HG03558 (cell line): ENCODE measurements around the gene FGF22.
"Not testable (repeated sequence)": the region's sequence is repeated elsewhere in the genome, so short reads cannot be mapped to it uniquely, and the experiment has no call there.

Source experiments
- ATAC-seq: cut with Tn5 transposase; IDR thresholded peaks from one replicate; pipeline ENCODE4 v1.9.1; 2021; ENCODE audit warnings: moderate number of reproducible peaks; ENCODE audit not compliant: unreplicated experiment; ENCODE audit errors: extremely low read depth

The FGF22 gene

DNA sequence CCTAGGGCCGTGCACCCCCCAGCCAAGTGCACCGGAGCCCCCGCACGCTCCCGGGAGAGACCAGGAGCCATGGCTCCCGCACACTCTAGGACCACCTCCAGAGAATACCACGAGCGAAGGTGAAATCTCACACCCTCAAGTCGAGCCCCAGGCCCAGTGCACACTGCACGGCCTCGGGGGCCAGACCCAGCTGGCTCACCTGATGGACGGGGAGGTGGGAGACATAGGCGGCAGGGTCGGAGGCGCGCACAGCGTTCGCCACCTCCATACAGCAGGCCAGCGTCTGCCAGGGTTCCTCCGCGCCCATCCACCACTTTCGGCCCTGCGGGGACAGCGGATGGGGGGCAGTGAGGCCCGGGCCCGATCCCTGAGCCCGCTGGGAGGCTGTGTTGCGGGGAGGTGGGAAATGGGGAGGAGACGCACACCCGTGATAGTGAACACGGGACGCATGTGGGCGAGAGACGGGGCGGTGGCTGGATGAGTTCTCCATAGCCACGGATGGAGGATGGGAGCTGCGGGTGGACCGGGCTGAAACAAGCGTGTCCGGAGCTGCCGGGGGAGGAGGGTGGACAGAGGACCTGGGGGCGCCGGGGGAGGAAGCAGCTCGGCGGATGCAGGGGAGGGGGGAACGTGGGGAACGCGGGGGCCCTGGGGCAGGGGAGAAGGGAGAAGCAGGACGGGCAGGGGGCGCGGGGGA lies 19.4 kb upstream of the FGF22 start:
- ATAC-seq = no peak

DNA sequence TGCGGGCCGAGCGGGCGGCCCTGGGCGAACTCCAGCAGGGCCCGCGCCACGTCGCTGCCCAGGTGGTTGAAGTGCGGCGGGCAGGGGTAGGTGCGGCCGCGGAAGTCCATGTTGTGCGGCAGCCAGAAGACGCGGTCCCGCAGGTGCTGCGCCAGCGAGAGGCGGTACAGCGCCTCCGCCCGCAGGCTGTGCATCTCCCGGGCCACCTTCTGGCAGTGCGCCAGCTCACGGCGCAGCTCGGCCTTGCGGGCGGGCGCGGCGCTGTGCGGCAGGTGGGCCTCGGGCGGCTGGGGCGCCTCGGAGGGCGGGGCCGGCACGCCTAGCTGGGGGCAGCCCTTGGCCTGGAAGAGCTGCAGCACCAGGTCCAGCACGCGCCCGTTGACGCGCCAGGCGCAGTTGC lies 18.5 kb upstream of the FGF22 start:
- not testable (repeated sequence) for ATAC-seq

DNA sequence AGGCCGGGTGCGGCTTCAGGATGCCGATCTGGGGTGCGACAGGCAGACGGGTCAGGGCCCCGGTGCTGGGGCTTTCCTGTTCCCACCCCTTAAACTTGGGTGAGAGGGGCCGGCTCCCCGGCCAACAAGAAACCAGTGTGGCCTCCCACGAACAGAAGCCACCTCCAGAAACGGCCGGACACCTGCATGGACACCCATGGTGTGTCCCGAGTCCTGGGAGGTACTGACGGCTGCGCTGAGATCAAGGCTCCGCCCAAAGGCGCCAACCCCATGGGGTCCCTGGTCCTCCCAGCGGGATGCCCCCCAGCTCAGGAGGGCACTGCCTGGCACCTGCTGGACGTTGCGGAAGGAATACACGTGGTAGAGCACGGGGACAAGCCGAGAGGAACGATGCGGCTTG lies 17.9 kb upstream of the FGF22 start:
- ATAC-seq = no peak

DNA sequence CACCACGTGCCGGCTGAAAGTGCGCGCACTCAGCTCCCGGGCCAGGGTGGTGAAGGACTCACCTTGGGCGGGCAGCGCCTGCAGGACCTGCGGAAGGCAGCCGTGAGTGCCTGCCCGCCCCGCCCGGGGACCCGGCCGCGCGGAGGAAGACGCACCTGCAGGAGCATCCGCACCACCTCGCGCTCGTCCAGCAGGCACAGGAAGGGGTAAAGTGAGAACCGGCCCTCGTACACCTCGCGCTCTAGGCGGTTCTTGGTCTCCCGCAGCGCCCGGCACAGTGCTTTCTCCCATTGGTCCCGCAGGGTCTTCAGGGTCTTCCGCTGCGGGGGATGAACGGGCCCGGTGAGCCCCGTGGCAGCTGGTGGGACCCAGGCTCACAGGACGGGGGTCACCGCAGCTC lies 17.0 kb upstream of the FGF22 start:
- ATAC-seq = no peak

DNA sequence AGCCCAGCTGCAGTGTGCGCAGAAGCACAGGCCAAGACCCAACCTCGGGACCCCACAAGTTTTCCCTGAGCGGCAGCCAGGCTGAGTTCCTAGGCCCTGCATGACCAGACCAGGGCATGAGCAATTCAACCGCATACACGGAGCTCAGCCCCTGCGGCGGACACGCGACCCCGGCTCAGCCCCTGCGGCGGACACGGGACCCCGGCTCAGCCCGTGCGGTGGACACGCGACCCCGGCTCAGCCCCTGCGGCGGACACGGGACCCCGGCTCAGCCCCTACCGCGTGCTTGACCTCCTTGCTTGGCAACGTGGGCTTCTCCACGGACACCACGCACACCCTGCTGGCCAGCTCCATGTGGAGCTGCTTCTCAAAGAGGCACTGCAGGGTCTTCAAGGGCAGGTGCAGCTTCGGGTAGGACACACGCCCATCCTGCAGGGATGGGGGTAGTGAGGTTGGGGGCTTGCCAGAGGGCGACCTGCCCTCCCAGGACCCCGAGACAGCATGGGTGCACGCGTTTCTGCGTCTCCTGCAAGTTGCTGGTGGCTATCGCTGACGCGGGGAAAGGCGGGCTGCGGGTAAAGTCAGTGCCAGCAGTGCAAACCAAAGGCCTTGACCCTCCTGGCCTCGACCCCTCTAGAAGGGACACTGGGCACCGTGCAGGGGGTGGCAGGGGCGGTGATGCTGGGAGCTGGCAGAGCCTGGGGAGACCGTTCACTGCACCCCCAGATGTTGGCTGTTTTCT lies 16.3 kb upstream of the FGF22 start:
- no peak for ATAC-seq

DNA sequence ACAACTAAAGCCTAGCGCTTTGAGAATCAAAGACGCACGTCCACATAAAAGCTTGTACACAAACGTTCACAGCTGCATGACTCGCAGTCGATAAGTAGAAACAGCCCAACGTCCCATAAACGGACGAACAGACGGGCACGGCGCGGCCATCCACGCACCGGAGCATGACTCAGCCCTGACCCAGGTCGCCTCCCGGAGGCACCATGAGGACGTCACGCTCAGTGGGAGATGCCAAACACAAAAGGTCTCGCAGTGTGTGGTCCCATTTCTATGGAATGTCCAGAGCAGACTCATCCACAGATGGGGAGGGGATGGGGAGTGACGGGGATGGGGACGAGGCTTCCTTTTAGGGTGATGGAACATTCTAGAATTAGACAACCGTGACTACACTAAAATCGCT lies 15.7 kb upstream of the FGF22 start:
- no peak for ATAC-seq

DNA sequence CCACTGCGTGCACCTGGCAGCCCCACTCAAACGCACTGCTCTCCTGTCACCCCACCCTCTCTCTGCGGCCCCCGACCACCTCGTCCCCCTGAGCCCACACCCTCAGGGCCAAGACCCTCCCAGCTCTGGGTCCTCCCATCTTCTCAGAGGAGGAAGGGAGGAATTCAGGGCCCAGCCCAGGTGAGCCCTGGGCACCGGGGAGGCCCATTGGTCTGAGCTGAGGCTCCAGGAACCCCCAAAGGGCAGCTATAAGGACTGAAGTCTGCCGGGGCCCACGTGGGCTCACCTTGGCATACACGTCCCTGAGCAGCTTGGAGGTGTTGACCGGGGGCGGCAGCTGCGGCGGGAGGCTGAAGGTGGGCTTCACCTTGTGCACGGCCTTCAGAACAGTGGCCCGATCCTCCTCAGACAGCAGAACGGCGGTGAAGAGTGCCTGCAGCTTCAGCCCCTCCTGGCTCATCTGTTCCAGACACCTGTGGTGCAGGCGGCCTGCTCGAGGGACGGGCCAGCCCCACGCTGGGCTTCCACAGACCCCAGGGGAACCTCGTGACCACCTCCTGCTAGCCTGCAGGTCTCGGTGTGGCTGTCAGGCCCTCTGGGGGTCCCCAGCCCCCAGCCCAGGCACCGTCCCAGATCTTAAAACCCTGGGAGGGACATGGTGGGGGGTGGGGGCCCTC lies 15.1 kb upstream of the FGF22 start:
- no peak for ATAC-seq

DNA sequence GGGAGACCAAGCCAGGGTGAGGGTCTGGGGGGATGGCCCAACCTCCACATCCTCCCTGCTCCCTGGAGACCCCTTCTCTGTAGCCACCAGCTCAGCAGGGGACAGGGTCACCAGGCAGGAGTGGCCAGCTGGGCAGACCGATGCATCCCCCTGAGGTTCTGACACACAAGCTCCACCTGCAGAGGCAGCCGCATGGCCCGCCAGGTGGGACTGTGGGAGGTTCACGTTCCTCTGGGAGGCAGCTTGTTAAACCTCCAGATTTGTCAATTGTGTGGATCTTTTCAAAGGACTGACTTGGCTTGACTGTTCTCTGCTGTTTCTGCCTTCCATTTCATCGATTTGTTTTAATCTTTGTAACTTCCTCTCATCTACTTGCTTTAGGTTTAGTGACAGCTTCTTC lies 14.4 kb upstream of the FGF22 start:
- ATAC-seq = no peak

DNA sequence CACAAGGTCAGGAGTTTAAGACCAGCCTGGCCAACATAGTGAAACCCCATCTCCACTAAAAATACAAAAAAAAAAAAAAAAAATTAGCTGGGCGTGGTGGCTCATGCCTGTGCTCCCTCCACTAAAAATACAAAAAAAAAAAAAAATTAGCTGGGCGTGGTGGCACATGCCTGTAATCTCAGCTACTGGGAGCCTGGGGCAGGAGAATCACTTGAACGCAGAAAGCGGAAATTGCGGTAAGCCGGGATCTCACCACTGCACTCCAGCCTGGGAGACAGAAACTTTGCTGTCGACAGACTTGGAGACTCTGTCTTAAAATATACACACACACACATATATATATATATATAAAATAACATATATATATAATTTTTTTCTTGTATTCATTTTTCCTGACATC lies 13.1 kb upstream of the FGF22 start:
- ATAC-seq = not testable (repeated sequence)

DNA sequence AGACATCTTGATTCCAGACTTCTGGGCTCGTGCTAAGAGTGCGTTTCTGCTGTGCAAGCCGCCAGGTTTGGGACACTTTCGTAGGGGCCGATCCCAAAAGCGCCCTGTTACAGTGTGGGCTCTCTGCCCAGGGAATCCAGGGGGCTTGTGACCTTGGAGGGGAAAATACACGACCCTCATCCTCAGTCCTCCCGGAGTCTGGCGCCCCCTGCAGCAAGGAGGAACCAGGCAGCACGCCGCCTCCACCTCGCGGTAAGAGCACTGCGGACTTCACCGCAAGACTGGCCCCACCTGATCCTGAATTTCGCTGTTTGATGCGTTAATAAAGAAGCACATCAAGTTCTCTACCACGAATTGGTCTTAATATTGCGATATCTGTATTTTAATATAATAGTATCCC lies 11.5 kb upstream of the FGF22 start:
- no peak for ATAC-seq

DNA sequence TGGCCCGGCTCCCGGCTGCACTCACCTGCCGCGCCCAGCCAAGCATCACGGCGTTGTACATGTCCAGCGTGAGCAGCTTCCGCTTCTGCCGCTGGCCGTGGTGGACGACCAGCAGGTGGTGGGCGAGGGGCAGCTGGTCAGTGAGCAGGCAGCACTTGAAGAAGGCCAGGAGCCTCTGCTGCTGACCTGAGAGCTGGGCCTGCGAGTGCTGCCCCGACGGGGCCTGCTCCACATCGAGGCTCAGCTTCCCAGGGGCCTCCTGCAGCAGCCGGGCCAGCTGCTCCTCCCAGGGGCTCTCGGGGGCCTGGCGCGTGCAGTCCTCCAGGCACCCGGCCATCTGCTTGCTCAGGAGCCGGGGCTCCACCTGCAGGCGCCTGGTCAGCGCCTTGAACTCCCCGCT lies 10.2 kb upstream of the FGF22 start:
- not testable (repeated sequence) for ATAC-seq

DNA sequence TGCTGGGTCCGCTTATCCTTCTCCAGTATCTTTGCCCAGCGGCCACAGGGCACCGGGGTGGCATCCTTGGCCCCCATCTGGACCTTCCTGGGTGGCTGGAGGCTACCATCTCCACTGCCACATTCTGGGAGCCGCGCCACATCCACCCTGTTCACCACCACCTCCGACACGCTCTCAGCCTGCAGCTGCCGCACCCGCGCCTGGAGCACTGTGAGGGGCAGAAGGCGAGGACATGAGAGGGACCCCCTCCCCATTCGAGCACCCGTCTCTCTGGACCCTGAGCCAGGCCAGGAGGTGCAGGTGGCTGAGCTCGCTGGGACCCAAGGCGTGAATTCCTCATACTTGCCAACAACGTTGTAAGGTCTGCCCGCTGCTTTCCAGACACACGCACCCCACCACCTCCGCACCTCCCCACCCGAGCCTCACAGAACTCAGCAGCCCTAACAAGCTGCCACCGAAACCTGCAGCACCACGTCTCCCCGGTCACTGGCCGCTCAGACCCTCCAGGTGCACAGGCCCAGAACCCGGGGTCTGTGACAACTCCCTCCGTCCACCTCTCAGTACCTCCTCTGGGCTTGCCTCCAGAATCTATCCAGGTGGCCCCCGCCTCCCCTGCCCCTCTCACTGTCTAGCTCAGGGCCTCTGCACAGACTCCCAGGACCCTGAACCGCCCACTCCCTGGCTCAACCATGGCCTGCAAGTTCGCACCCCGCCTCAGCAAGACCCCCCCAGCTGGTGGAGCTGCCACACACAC lies 9.5 kb upstream of the FGF22 start:
- ATAC-seq = no peak

DNA sequence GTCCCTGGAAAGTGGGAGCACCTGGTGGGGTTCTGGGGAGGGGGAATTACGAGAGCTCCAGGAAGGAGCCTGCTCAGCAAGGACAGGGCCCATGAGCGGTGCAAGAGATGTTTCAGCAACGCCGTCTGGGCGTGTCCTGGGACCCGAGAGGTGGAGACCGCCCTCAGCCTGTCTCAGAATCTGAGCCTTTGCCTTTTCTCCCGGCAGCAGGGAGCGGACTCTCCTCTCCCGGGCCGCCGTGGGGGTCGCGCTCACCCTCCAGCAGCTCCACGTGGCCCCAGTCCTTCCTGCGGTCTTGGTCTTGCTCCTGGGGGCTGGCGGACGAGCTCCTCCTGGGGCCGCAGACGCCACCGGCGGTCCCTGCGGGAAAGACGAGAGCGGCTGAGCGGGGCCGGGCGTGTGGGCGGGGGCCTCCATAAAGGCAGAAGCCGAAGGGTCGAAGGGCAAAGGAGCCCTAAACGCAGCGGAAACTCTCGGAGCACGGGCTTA lies 7.1 kb upstream of the FGF22 start:
- ATAC-seq = no peak

DNA sequence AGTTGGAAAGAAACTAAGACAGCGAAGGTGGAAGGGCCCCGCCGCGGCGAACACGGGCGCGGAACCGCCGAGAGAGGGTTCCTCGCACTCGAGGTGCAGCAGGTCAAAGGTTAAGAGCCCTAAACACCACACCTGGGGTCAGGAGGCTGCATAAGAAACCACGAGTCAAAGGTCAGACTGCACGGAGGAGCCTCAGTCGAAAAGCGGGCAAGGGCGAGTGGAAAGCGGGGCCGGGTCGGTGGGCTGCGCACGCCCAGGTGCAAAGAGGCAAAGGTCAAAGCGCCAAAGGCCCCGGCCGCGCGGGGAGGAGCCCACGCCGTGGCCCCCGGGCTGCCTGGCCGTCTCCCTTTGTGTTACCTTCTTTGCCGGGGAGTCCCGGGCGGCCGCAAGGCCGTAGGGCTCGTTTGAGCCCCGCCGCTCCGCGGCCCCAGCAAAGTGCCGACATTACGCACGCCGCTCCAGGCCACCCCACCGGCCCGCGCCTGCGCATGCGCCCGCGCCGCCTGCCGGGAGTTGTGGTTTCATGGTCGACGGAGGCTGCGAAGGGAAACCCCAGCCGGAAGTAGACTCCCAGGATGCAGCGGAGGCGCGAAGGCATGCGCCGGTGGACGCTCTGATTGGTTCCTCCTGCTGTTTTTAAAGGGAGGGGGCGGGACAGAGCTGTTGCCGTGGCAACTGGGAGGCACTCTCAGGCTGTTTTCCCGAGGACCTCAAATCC lies 6.5 kb upstream of the FGF22 start, which contains the start of gene POLRMT:
TSS of gene POLRMT (minus strand) at position 470 of the 718 bp plus-strand sequence. CDS start at position 445, 25 bp downstream.
- ATAC-seq = peak; percentile 60

DNA sequence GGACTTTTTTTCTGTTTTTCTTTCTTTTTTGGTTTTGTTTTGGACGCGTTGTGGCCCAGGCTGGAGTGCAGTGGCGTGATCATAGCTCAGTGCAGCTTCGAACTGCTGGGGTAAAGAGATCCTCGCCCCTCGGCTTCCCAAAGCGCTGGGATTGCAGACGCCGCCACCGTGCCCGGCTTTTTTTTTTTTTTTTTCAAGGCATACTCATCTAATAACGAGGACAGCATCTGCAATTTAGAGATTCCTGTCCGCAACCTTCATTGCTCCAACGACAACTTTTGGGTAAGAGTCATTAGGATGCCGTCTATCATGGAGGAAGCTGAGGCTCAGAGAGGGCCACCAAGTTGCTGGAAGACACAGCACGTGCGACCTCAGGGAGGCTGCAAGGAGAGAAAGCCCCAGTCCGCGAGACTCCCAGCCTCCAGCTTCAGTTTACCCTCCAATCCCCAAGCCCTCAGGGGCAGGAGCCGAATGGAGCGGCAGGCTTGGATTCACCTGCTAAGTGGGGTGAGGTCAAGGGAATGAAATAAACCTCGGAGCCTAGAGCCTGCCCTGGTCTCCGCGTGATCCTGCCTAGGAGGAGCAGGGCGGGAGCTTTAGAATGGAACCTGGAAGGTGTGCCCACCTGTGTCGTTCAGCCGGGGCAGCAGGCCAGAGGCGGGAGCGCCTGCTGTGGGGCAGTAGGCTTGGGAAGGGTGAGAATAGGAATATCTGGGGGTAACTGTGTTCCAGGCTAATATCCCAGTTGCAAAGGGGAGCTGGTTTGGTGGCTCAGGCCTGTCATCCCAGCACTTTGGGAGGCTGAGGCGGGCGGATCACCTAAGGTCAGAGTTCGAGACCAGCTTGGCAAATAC lies 5.7 kb upstream of the FGF22 start:
- ATAC-seq = no peak

DNA sequence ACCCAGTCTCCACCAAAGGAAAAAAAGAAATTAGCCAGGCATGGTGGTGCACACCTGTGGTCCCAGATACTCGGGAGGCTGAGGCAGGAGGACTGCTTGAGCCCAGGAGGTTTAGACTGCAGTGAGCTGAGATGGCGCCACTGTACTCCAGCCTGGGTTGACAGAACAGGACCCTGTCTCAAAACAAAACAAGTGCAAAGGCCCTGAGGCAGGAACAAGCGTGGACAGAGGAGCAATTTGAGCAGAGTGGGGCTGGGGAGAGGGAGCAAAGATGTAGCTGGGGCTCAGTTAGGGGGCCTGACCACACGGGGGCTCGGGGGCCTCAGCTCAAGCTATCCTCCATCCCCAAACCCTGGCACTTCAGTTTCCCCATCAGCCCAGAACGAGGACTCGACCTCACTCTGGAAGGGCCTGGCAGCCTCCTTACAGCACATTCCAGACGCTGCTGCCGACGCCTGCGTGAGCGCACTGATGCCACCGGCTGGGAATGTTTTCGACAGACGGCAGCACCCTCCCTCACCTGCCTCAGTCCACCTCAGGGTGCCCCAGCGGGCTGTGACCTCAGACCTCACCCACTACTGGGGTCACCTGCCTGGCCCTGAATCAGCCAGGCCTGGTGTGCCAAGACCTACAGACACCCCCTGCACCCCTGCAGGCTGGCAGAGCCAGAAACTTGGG lies 4.6 kb upstream of the FGF22 start:
- no peak for ATAC-seq

DNA sequence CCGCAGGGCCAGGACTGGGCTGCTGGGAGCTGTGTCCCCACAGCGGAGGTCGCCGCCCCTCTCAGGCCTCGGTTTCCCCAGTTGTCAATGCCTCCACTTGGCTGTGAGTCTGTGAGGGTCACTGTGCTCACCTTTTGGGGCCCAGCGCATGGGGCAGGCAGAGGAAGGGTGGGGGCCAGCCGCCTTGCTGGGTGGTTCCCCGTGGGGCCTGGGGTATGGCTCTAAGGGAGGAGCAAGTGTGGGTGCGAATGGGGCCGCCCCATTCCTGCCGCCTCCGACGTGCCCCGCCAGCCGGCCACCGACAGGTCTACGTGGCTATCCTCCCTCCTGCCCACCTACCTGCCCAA lies 800 bp upstream of the FGF22 start:
- no peak for ATAC-seq

DNA sequence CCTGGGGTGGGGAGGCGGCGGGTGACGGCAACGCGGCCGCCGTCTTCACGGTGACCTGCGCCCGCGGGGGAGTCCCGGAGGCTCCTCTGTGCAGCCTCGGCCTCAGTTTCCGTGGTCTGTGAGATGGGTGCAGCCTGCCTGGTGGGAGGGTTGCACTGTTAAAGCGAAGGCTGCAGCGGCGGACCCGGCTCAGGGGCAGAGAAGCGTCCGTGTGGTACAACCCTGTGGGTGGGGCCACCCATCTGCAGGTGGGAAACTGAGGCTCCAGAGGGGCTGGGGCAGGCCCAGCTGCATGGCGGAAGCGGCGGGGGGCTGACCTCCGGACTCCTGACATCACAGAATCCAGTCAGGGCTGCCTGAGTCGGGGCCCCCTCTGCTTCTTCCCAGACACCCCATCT lies 481 bp downstream of the FGF22 start:
- no peak for ATAC-seq
